Astrocyte (in vitro differentiated cells and primary cell): ENCODE measurements around the gene WFDC6. TPM values are rescaled to one million over a fixed set of nuclear protein-coding genes. Genes with fewer than 3 reads are reported as not detected.

ENCODE experiments used
- DNase-seq: peaks from one replicate; pipeline ENCODE4 v3.0.0-alpha.2; 2010; ENCODE audit warnings: low read depth
- FAIRE-seq: peaks from 2 replicates; lab custom pipeline; 2011; peaks lifted over from hg19 to GRCh38; lab: Jason Lieb, UNC
- H2AFZ ChIP-seq: 2 replicates; pipeline ENCODE4 v1.6.0; 2012; ENCODE audit warnings: low read depth, low read length, inconsistent platforms
- H3K27ac ChIP-seq: 2 replicates; pipeline ENCODE4 v1.5.1; 2011; ENCODE audit warnings: low read depth, low read length, inconsistent platforms
- H3K27me3 ChIP-seq: 2 replicates; pipeline ENCODE4 v1.6.0; 2011; ENCODE audit warnings: low read length, inconsistent platforms; ENCODE audit not compliant: insufficient read depth
- H3K36me3 ChIP-seq: 2 replicates; pipeline ENCODE4 v1.5.1; 2011; ENCODE audit warnings: low read length, inconsistent platforms; ENCODE audit not compliant: insufficient read depth
- H3K4me1 ChIP-seq: 2 replicates; pipeline ENCODE4 v1.5.1; 2011; ENCODE audit warnings: low read length, inconsistent platforms; ENCODE audit not compliant: insufficient read depth
- H3K4me2 ChIP-seq: 2 replicates; pipeline ENCODE4 v1.6.0; 2012; ENCODE audit warnings: low read length, inconsistent platforms
- H3K4me3 ChIP-seq: 2 replicates; pipeline ENCODE4 v1.5.1; 2011; ENCODE audit warnings: low read depth, mild to moderate bottlenecking, low read length, inconsistent platforms; ENCODE audit not compliant: insufficient read depth
- H3K79me2 ChIP-seq: 2 replicates; pipeline ENCODE4 v1.6.0; 2012; ENCODE audit warnings: mild to moderate bottlenecking, low read length, inconsistent platforms; ENCODE audit not compliant: insufficient read depth
- H3K9ac ChIP-seq: 2 replicates; pipeline ENCODE4 v1.6.0; 2012; ENCODE audit warnings: mild to moderate bottlenecking, low read length, inconsistent platforms
- H3K9me3 ChIP-seq: 2 replicates; pipeline ENCODE4 v1.5.1; 2012; ENCODE audit warnings: low read depth, mild to moderate bottlenecking, low read length, inconsistent platforms; ENCODE audit not compliant: insufficient read depth
- H4K20me1 ChIP-seq: 2 replicates; pipeline ENCODE4 v1.6.0; 2012; ENCODE audit warnings: low read length, inconsistent platforms; ENCODE audit not compliant: insufficient read depth
- H3K27ac Mint-ChIP-seq: one replicate; pipeline ENCODE4 v1.8.0; 2021; ENCODE audit warnings: mild to moderate bottlenecking, mixed read lengths; ENCODE audit not compliant: unreplicated experiment
- H3K27me3 Mint-ChIP-seq: one replicate; pipeline ENCODE4 v1.8.0; 2021; ENCODE audit warnings: low read depth, mixed read lengths; ENCODE audit not compliant: unreplicated experiment
- H3K36me3 Mint-ChIP-seq: one replicate; pipeline ENCODE4 v1.8.0; 2021; ENCODE audit warnings: low read depth, mixed read lengths; ENCODE audit not compliant: unreplicated experiment
- H3K4me1 Mint-ChIP-seq: one replicate; pipeline ENCODE4 v1.8.0; 2021; ENCODE audit warnings: low read depth, mixed read lengths; ENCODE audit not compliant: unreplicated experiment
- H3K4me3 Mint-ChIP-seq: one replicate; pipeline ENCODE4 v1.8.0; 2021; ENCODE audit warnings: mild to moderate bottlenecking, moderate library complexity, mixed read lengths; ENCODE audit not compliant: unreplicated experiment
- H3K9me3 Mint-ChIP-seq: one replicate; pipeline ENCODE4 v1.8.0; 2021; ENCODE audit warnings: mild to moderate bottlenecking, mixed read lengths; ENCODE audit not compliant: unreplicated experiment
- EZH2 ChIP-seq: IDR thresholded peaks from 2 replicates; pipeline ENCODE4 v1.6.1; 2012; ENCODE audit warnings: mild to moderate bottlenecking, low read length, inconsistent platforms; ENCODE audit not compliant: insufficient read depth
- total RNA-seq: library from RNA; stranded (reverse); gene quantifications from 2 replicates; pipeline ENCODE4 v1.2.1, GENCODE V29; 2021
- TF ChIP-seq, protein P1 (sequence below): IDR thresholded peaks from 2 replicates; pipeline ENCODE4 v1.5.1; 2011; ENCODE audit warnings: low read depth, mild to moderate bottlenecking, inconsistent platforms, low read length, moderate library complexity; ENCODE audit not compliant: insufficient read depth

Gene WFDC6
- total RNA-seq, 1 donor from 2014 or later = not detected

DNA sequence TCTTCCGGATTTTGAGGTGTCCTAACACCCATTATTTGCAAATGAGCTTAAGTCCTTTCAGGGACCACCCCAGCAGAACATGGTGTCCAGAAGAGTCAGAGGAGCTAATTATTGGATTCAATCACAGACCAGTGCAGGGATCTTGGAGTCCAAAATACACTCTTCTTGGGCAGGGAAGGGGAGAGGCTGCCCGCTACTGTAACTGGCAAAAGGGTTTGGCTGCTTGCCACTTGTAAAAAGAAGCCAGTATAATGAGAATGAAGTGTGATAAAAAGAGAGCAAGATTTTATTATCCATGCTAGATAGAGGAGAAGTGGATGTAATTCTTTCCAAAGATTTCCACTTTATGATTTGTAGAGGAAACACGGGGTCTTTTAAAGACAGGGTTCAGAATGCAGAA is 43.1 kb downstream of the WFDC6 start:
- no peak for TF ChIP-seq EZH2
- TF ChIP-seq, protein P1, sequence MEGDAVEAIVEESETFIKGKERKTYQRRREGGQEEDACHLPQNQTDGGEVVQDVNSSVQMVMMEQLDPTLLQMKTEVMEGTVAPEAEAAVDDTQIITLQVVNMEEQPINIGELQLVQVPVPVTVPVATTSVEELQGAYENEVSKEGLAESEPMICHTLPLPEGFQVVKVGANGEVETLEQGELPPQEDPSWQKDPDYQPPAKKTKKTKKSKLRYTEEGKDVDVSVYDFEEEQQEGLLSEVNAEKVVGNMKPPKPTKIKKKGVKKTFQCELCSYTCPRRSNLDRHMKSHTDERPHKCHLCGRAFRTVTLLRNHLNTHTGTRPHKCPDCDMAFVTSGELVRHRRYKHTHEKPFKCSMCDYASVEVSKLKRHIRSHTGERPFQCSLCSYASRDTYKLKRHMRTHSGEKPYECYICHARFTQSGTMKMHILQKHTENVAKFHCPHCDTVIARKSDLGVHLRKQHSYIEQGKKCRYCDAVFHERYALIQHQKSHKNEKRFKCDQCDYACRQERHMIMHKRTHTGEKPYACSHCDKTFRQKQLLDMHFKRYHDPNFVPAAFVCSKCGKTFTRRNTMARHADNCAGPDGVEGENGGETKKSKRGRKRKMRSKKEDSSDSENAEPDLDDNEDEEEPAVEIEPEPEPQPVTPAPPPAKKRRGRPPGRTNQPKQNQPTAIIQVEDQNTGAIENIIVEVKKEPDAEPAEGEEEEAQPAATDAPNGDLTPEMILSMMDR = no peak
- no peak overlapping the region for H3K27ac Mint-ChIP-seq

DNA sequence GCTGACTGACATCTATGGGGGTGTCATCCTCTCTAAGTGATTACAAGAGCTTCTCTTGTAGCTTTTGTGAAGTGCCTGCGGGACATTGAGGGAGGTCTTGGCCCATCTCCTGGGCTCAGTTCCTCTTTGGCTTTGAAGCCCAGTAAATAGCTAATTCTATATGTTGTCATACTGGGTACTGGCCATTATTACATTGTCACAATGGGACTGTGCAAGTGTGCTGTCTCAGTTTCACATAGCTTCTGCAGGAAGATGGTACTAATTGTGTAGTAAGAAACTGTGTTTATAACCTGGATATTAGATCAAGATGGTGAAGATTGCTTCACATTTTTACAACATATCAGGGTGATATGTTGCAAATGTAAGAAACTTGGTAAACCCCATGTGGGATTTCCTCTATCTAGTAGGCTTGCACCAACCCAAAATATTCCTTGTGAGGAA is 43.8 kb downstream of the WFDC6 start:
- no peaks in the 10 kb centered on the region for H4K20me1 ChIP-seq
- no peaks in the 10 kb centered on the region for H3K36me3 ChIP-seq
- Mint-ChIP-seq H3K27me3 (peaks cover 9% of the 10 kb centered on the region), H3K4me3 (no peak overlapping the region), H3K36me3 (no peaks in the 10 kb centered on the region), H3K27ac (no peak overlapping the region), H3K9me3 (no peaks in the 10 kb centered on the region), H3K4me1 (no peaks in the 10 kb centered on the region)
- peaks cover 6% of the 10 kb centered on the region for H3K27me3 ChIP-seq
- no peak overlapping the region for H2AFZ ChIP-seq
- DNase-seq (no peak), FAIRE-seq (no peak)
- H3K4me2 ChIP-seq = no peak overlapping the region
- H3K27ac ChIP-seq = no peak overlapping the region
- TF ChIP-seq, protein P1 = no peak
- TF ChIP-seq EZH2 = no peak
- H3K9me3 ChIP-seq = no peaks in the 10 kb centered on the region
- no peak overlapping the region for H3K9ac ChIP-seq
- H3K79me2 ChIP-seq = no peaks in the 10 kb centered on the region
- no peaks in the 10 kb centered on the region for H3K4me1 ChIP-seq
- H3K4me3 ChIP-seq = no peak overlapping the region

More for the DNA sequence above, 43.1 kb downstream of the WFDC6 start:
- no peak for DNase-seq
- H3K27ac ChIP-seq = no peak overlapping the region
- no peak overlapping the region for H3K4me3 ChIP-seq
- H4K20me1 ChIP-seq = no peaks in the 10 kb centered on the region
- H3K4me1 ChIP-seq = no peaks in the 10 kb centered on the region
- Mint-ChIP-seq H3K4me3 (no peak overlapping the region), H3K4me1 (no peaks in the 10 kb centered on the region), H3K9me3 (no peaks in the 10 kb centered on the region), H3K36me3 (no peaks in the 10 kb centered on the region), H3K27me3 (peaks cover 9% of the 10 kb centered on the region)
- H3K4me2 ChIP-seq = no peak overlapping the region
- no peaks in the 10 kb centered on the region for H3K9me3 ChIP-seq
- no peak for FAIRE-seq
- H3K79me2 ChIP-seq = no peaks in the 10 kb centered on the region
- peaks cover 6% of the 10 kb centered on the region for H3K27me3 ChIP-seq
- no peak overlapping the region for H3K9ac ChIP-seq
- H3K36me3 ChIP-seq = no peaks in the 10 kb centered on the region
- no peak overlapping the region for H2AFZ ChIP-seq

DNA sequence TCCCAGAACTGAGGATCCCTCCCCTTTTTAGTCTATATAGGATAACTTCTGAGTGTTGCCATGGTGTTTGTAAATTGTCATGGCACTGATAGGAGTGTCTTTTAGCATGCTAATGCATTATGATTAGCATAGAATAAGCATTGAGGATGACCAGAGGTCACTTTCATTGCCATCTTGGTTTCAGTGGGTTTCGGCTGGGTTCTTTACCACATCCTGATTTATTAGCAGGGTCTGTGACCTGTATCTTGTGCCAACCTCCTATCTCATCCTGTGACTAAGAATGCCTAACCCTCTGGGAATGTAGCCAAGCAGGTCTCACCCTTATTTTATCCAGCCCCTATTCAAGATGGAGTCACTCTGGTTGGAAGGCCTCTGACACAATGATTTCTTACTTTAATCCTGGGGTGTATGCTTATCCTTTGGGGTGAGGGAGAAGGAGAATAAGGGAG is 50.2 kb downstream of the WFDC6 start:
- H3K4me3 Mint-ChIP-seq = no peak overlapping the region
- no peaks in the 10 kb centered on the region for H3K9me3 Mint-ChIP-seq
- FAIRE-seq (no peak), DNase-seq (peak; percentile 5)
- Histone ChIP-seq H3K27me3 (peaks cover 14% of the 10 kb centered on the region), H3K4me1 (no peaks in the 10 kb centered on the region), H3K4me3 (no peak overlapping the region), H2AFZ (no peak overlapping the region), H3K4me2 (no peak overlapping the region), H3K9ac (no peak overlapping the region), H3K79me2 (no peaks in the 10 kb centered on the region), H3K27ac (no peak overlapping the region), H4K20me1 (no peaks in the 10 kb centered on the region), H3K36me3 (no peaks in the 10 kb centered on the region), H3K9me3 (no peaks in the 10 kb centered on the region)
- no peak overlapping the region for H3K27ac Mint-ChIP-seq
- H3K36me3 Mint-ChIP-seq = no peaks in the 10 kb centered on the region
- TF ChIP-seq, protein P1 = no peak
- TF ChIP-seq EZH2 = no peak
- peaks cover 7% of the 10 kb centered on the region for H3K27me3 Mint-ChIP-seq
- no peaks in the 10 kb centered on the region for H3K4me1 Mint-ChIP-seq
